PC-9 (cell line): ENCODE data around the gene ACOT4. TPM values are rescaled to one million over a fixed set of nuclear protein-coding genes. Genes with fewer than 3 reads are reported as not detected.
A peak's percentile ranks its signal among the peaks of the same experiment; 100 is the strongest.

Experiments used
- BruUV-seq: library from RNA; stranded (reverse); fragments of 400-500 nt; replicated peaks from 2 replicates; lab custom pipeline; 2021; lab: Mats Ljungman, UMichigan
- CTCF ChIA-PET: fragments of 300-600 bp; sonication (Branson Sonifier 250); formaldehyde crosslinking; loops from one replicate; lab custom pipeline; 2022; ENCODE audit warnings: antibody characterized with exemption; lab: Charles Lee
- POLR2A ChIA-PET: fragments of 300-600 bp; sonication (Branson Sonifier 250); formaldehyde crosslinking; loops from one replicate; lab custom pipeline; 2022; ENCODE audit warnings: antibody characterized with exemption; ENCODE audit not compliant: unreplicated experiment; lab: Charles Lee
- DNase-seq, 2 experiments: peaks; one replicate each; pipeline versions ENCODE4 v3.0.0 to v3.0.0-alpha.2; 2015 to 2022; ENCODE audit warnings: mixed read lengths in 1 of 2
- H2AFZ ChIP-seq: fragments of 200-600 bp; sonication (generic); 2 replicates; pipeline ENCODE4 v1.8.1; 2017; ENCODE audit warnings: antibody characterized with exemption
- H3F3A ChIP-seq: fragments of 200-600 bp; sonication (generic); 2 replicates; pipeline ENCODE4 v1.8.1; 2017; ENCODE audit warnings: antibody characterized with exemption, mild to moderate bottlenecking, low read depth; ENCODE audit not compliant: insufficient read depth
- H3K27ac ChIP-seq: fragments of 200-600 bp; sonication (generic); 2 replicates; pipeline ENCODE4 v1.6.1; 2016; ENCODE audit warnings: mixed run types
- H3K27me3 ChIP-seq: fragments of 200-600 bp; sonication (generic); 2 replicates; pipeline ENCODE4 v1.6.1; 2016; ENCODE audit warnings: low read depth, mixed run types; ENCODE audit not compliant: insufficient read depth
- H3K36me3 ChIP-seq: fragments of 200-600 bp; sonication (generic); 2 replicates; pipeline ENCODE4 v1.6.1; 2016; ENCODE audit warnings: low read depth, mixed run types
- H3K4me1 ChIP-seq: fragments of 200-600 bp; sonication (generic); replicated peaks from 2 replicates; pipeline ENCODE4 v1.6.1; 2016; ENCODE audit warnings: mixed run types; ENCODE audit not compliant: insufficient read depth
- H3K4me2 ChIP-seq: fragments of 200-600 bp; sonication (generic); 2 replicates; pipeline ENCODE4 v1.6.1; 2017; ENCODE audit warnings: mixed run types
- H3K4me3 ChIP-seq: fragments of 200-600 bp; sonication (generic); 2 replicates; pipeline ENCODE4 v1.6.1; 2016; ENCODE audit warnings: mixed run types
- H3K79me2 ChIP-seq: fragments of 200-600 bp; sonication (generic); 2 replicates; pipeline ENCODE4 v1.6.1; 2017; ENCODE audit warnings: low read depth, mixed run types
- H3K9me2 ChIP-seq: fragments of 200-600 bp; sonication (generic); 2 replicates; pipeline ENCODE4 v1.8.1; 2017; ENCODE audit warnings: mild to moderate bottlenecking; ENCODE audit not compliant: insufficient read depth
- H3K9me3 ChIP-seq: fragments of 200-600 bp; sonication (generic); 2 replicates; pipeline ENCODE4 v1.8.1; 2016; ENCODE audit warnings: low read depth; ENCODE audit not compliant: insufficient read depth
- H4K20me1 ChIP-seq: fragments of 200-600 bp; sonication (generic); 2 replicates; pipeline ENCODE4 v1.8.1; 2017; ENCODE audit not compliant: insufficient read depth
- EZH2 ChIP-seq: fragments of 200-600 bp; sonication (generic); IDR thresholded peaks from 2 replicates; pipeline ENCODE4 v1.8.0; 2017; ENCODE audit warnings: antibody characterized with exemption, low read depth
- intact Hi-C: fragments of 100-400 bp; cut with micrococcal nuclease; formaldehyde crosslinking; loops from one replicate; pipeline ENCODE4 v1.10.0; 2022; ENCODE audit not compliant: unreplicated experiment
- total RNA-seq: library from RNA; stranded (reverse); gene quantifications from 2 replicates; pipeline ENCODE4 v1.2.3, GENCODE V29; 2021
- TF ChIP-seq, protein P1 (sequence below): fragments of 200-600 bp; sonication (generic); conservative IDR thresholded peaks from 2 replicates; pipeline ENCODE4 v1.6.1; 2017; ENCODE audit warnings: mixed run types, antibody characterized with exemption, mild to moderate bottlenecking, moderate library complexity

ACOT4 gene
- total RNA-seq, 1 experiment from 2014 or later, result 3.5 TPM

DNA sequence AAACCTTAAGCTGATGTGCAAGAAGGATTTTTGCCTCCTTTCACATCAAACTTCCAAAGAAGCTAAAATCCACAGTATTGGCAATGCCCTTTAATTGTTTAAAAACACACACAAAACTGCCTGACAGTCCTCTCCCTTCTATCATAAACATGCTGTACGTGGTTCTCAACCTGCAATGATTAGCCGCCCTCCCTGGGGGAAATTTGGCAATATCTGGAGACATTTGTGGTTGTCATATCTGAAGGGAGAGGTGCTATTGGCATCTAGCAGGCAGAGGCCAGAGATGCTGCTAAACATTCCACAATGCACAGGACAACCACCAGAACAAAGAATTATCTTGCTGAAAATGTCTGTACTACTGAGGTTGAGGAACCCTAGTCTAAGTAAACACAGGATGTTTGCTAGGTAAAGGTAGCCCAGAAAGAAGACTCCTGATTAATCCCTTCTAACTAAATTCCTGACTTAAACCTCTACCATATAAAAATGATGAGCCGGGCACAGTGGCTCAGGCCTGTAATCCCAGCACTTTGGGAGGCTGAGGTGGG is 21.8 kb downstream of the ACOT4 start:
- Histone ChIP-seq H3K36me3 (no peaks in the 10 kb centered on the region), H3F3A (peaks cover 26% of the 10 kb centered on the region), H3K9me2 (no peaks in the 10 kb centered on the region), H3K79me2 (no peaks in the 10 kb centered on the region), H3K4me3 (no peak overlapping the region), H3K4me1 (peaks cover 29% of the 10 kb centered on the region), H3K27ac (no peak overlapping the region), H2AFZ (no peak overlapping the region), H3K4me2 (peak overlapping the region; percentile 68), H3K27me3 (no peaks in the 10 kb centered on the region), H3K9me3 (no peaks in the 10 kb centered on the region), H4K20me1 (no peaks in the 10 kb centered on the region)
- TF ChIP-seq, protein P1, sequence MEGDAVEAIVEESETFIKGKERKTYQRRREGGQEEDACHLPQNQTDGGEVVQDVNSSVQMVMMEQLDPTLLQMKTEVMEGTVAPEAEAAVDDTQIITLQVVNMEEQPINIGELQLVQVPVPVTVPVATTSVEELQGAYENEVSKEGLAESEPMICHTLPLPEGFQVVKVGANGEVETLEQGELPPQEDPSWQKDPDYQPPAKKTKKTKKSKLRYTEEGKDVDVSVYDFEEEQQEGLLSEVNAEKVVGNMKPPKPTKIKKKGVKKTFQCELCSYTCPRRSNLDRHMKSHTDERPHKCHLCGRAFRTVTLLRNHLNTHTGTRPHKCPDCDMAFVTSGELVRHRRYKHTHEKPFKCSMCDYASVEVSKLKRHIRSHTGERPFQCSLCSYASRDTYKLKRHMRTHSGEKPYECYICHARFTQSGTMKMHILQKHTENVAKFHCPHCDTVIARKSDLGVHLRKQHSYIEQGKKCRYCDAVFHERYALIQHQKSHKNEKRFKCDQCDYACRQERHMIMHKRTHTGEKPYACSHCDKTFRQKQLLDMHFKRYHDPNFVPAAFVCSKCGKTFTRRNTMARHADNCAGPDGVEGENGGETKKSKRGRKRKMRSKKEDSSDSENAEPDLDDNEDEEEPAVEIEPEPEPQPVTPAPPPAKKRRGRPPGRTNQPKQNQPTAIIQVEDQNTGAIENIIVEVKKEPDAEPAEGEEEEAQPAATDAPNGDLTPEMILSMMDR, result no peak
- TF ChIP-seq EZH2, result no peak
- no TSS peak for BruUV-seq
- CTCF ChIA-PET, result interaction anchor here (0.8 to 1.5 kb wide), 3 partner anchors 20 to 280 kb away, joined by 4 to 5 read pairs (median 4); no protein-coding TSS in a partner anchor
- DNase-seq, result peak in 1 of 2 experiments; percentile 46
- intact Hi-C loops, result no loop called here
- POLR2A ChIA-PET, result no interaction called here

DNA sequence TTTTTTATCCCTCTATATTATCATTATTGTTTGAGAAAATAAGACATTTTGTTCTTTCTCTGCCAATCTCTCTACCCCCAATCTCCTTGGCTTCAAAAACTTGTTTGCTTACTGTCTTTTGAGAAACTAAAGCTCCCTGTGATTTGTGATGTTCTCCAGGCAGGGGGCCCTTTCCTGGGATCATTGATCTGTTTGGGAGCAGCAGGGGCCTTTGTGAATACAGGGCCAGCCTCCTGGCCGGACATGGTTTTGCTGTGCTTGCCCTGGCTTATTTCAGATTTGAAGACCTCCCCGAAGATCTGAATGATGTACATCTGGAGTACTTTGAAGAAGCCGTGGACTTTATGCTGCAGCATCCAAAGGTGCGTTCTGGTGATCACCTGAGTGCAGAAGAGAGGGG is 25.2 kb downstream of the ACOT4 start:
- Histone ChIP-seq H3K9me3 (no peaks in the 10 kb centered on the region), H3K79me2 (no peaks in the 10 kb centered on the region), H3K4me1 (peaks cover 15% of the 10 kb centered on the region), H3K36me3 (no peaks in the 10 kb centered on the region), H3K27me3 (no peaks in the 10 kb centered on the region), H3K4me2 (no peak overlapping the region), H4K20me1 (no peaks in the 10 kb centered on the region), H2AFZ (no peak overlapping the region; the same call in 1 of the 2 replicates), H3K9me2 (no peaks in the 10 kb centered on the region), H3K4me3 (no peak overlapping the region), H3K27ac (no peak overlapping the region), H3F3A (peaks cover 22% of the 10 kb centered on the region)
- no peak for DNase-seq
- BruUV-seq, result no TSS peak
- TF ChIP-seq, protein P1, result no peak
- no peak for TF ChIP-seq EZH2
- POLR2A ChIA-PET, result no interaction called here
- CTCF ChIA-PET, result no interaction called here
- intact Hi-C loops, result no loop called here

DNA sequence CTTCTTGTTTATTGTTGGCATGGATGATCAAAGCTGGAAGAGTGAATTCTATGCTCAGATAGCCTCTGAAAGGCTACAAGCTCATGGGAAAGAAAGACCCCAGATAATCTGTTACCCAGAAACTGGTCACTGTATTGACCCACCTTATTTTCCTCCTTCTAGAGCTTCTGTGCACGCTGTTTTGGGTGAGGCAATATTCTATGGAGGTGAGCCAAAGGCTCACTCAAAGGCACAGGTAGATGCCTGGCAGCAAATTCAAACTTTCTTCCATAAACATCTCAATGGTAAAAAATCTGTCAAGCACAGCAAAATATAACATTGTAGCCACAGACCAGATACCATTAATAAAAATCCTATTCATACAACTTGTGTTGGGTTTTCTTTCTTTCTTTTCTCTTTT is 27.9 kb downstream of the ACOT4 start:
- Histone ChIP-seq H3K9me3 (no peaks in the 10 kb centered on the region), H3K27ac (no peak overlapping the region), H3K4me1 (no peaks in the 10 kb centered on the region), H3K36me3 (no peaks in the 10 kb centered on the region), H3K4me3 (no peak overlapping the region), H3K4me2 (no peak overlapping the region), H3F3A (0 out of 2 replicates have a peak, but pooled peaks cover under 1% of the 10 kb centered on the region), H3K27me3 (no peaks in the 10 kb centered on the region), H4K20me1 (no peaks in the 10 kb centered on the region), H3K9me2 (no peaks in the 10 kb centered on the region), H2AFZ (no peak overlapping the region), H3K79me2 (no peaks in the 10 kb centered on the region)
- TF ChIP-seq, protein P1, result no peak
- TF ChIP-seq EZH2, result no peak
- no TSS peak for BruUV-seq
- intact Hi-C loops, result no loop called here
- ChIA-PET POLR2A (no interaction called here), CTCF (no interaction called here)
- DNase-seq, result no peak
